Loucy (cell line): ENCODE results near the gene FDXR.

Experiments
- CTCF ChIP-seq: fragments of 200-600 bp; sonication (generic); conservative IDR thresholded peaks from 2 replicates; pipeline ENCODE4 v1.5.1; 2014; ENCODE audit warnings: mild to moderate bottlenecking, antibody characterized with exemption, low read length
- EZH2phosphoT487 ChIP-seq: fragments of 200-600 bp; IDR thresholded peaks from 2 replicates; pipeline ENCODE4 v1.6.1; 2018; ENCODE audit warnings: antibody characterized with exemption, mild to moderate bottlenecking, moderate library complexity, borderline replicate concordance

GRCh38 chr17:74919440-74920305 lies 46.9 kb upstream of the FDXR start:
- TF ChIP-seq CTCF, result no peak
- no peak for TF ChIP-seq EZH2phosphoT487
